GM10248 (cell line): ENCODE data around the gene TPST1.

ENCODE experiments used
- CTCF ChIA-PET: fragments of 300-600 bp; sonication (Branson Sonifier 250); formaldehyde crosslinking; extraction: SDS; loops from one replicate; lab custom pipeline; 2021; ENCODE audit warnings: antibody characterized with exemption; lab: Yijun Ruan, JAX
- POLR2A ChIA-PET: fragments of 350-650 bp; sonication (Branson Sonifier 250); formaldehyde crosslinking; extraction: SDS; loops from one replicate; lab custom pipeline; 2020; ENCODE audit warnings: antibody characterized with exemption; lab: Yijun Ruan, JAX
- DNase-seq: peaks from one replicate; pipeline ENCODE4 v3.0.0; 2012; ENCODE audit errors: extremely low spot score
- CTCF ChIP-seq: IDR thresholded peaks from 2 replicates; pipeline ENCODE4 v1.5.1; 2012; ENCODE audit warnings: mild to moderate bottlenecking, low read depth; ENCODE audit errors: extremely low read depth, missing control alignments, control extremely low read depth

The TPST1 gene

GRCh38 chr7:66348531-66348930, 143.4 kb downstream of the TPST1 start:
- POLR2A ChIA-PET, result no interaction called here
- no peak for TF ChIP-seq CTCF
- DNase-seq, result no peak
- CTCF ChIA-PET, result interaction anchor here (0.6 to 1.1 kb wide), 3 partner anchors 8 to 318 kb away, joined by 3 read pairs; no protein-coding TSS in a partner anchor

GRCh38 chr7:66348959-66349358, 143.8 kb downstream of the TPST1 start:
- ChIA-PET CTCF (no interaction called here), POLR2A (interaction anchor here (0.7 kb wide), 1 partner anchor 486 kb away, joined by 3 read pairs; no protein-coding TSS in a partner anchor)
- no peak for TF ChIP-seq CTCF
- DNase-seq, result no peak

- POLR2A ChIA-PET, result no interaction called here
- DNase-seq, result peak; percentile 33
- TF ChIP-seq CTCF, result no peak
- CTCF ChIA-PET, result interaction anchor here (1.6 kb wide), 1 partner anchor 13 kb away, joined by 6 read pairs; no protein-coding TSS in a partner anchor
These were observed 146.9 kb downstream of the TPST1 start for GRCh38 chr7:66352071-66352470.

- POLR2A ChIA-PET, result no interaction called here
- no peak for DNase-seq
- no peak for TF ChIP-seq CTCF
- CTCF ChIA-PET, result no interaction called here
These were observed 148.4 kb downstream of the TPST1 start for GRCh38 chr7:66353547-66353946.

GRCh38 chr7:66355756-66356155, 150.6 kb downstream of the TPST1 start:
- no peak for DNase-seq
- ChIA-PET CTCF (interaction anchor here (1.9 kb wide), 1 partner anchor 9 kb away, joined by 6 read pairs; no protein-coding TSS in a partner anchor), POLR2A (no interaction called here)
- no peak for TF ChIP-seq CTCF

GRCh38 chr7:66356277-66356721, 151.2 kb downstream of the TPST1 start:
- CTCF ChIA-PET, result interaction anchor here (1.2 to 1.9 kb wide), 2 partner anchors 8 to 10 kb away, joined by 3 to 6 read pairs; no protein-coding TSS in a partner anchor

More at GRCh38 chr7:66356277-66356721, 151.2 kb downstream of the TPST1 start:
- no peak for TF ChIP-seq CTCF
- DNase-seq, result no peak
- POLR2A ChIA-PET, result no interaction called here
